ENCODE data around the gene OR7A17. TPM values are rescaled to one million over a fixed set of nuclear protein-coding genes. Genes with fewer than 3 reads are reported as not detected.

Gene OR7A17
- total and polyA plus RNA-seq, 2 donors (not counting 1 experiment from before 2014, with no cell fraction given): not detected

- no peaks in the 10 kb centered on the region for H4K20me1 ChIP-seq (ENCODE audit: control insufficient read depth, extremely low read depth, insufficient read depth, low read length)
- H2AFZ ChIP-seq (ENCODE audit: low read length): no peak overlapping the region
- H3K27me3 ChIP-seq (ENCODE audit: control insufficient read depth, insufficient read depth, low read length): no peaks in the 10 kb centered on the region
- H3K79me2 ChIP-seq (ENCODE audit: control insufficient read depth, insufficient read depth, low read length): no peaks in the 10 kb centered on the region
- no peak overlapping the region for H3K27ac ChIP-seq (ENCODE audit: insufficient read depth, low read length)
- H3K4me1 ChIP-seq (ENCODE audit: control insufficient read depth, extremely low read depth, insufficient read depth, low read length): no peaks in the 10 kb centered on the region
- TF ChIP-seq CTCF (conservative IDR thresholded peaks at IDR 0.05 in 1 of 2, IDR thresholded peaks at IDR 0.05 in 1 of 2; ENCODE audit: low read depth in 1 of 2, low read length in 2 of 2): no peak
- no peak overlapping the region for H3K9ac ChIP-seq (ENCODE audit: insufficient read depth, low read length)
- H3K36me3 ChIP-seq (ENCODE audit: control insufficient read depth, insufficient read depth, low read length): no peaks in the 10 kb centered on the region
- no peak for DNase-seq (ENCODE audit: low read depth in 2 of 2)
- no peak overlapping the region for H3K4me2 ChIP-seq (ENCODE audit: extremely low read depth, insufficient read depth, low read length)
- H3K9me3 ChIP-seq (ENCODE audit: control insufficient read depth, insufficient read depth, low read depth, low read length): no peaks in the 10 kb centered on the region
- H3K4me3 ChIP-seq (replicated peaks in 1 of 4; ENCODE audit: control extremely low read depth in 1 of 4, insufficient read depth in 1 of 4, low read depth in 3 of 4, low read length in 4 of 4): no peak overlapping the region
Observed at GRCh38 chr19:14868497-14868896, 17.4 kb downstream of the OR7A17 start.

- H3K79me2 ChIP-seq (ENCODE audit: control insufficient read depth, insufficient read depth, low read length): no peaks in the 10 kb centered on the region
- H3K36me3 ChIP-seq (ENCODE audit: control insufficient read depth, insufficient read depth, low read length): no peaks in the 10 kb centered on the region
- DNase-seq (ENCODE audit: low read depth in 2 of 2): no peak
- H3K9me3 ChIP-seq (ENCODE audit: control insufficient read depth, insufficient read depth, low read depth, low read length): no peaks in the 10 kb centered on the region
- no peak within 1 kb of the TSS for H3K4me2 ChIP-seq (ENCODE audit: extremely low read depth, insufficient read depth, low read length)
- H4K20me1 ChIP-seq (ENCODE audit: control insufficient read depth, extremely low read depth, insufficient read depth, low read length): no peaks in the 10 kb centered on the region
- H3K27ac ChIP-seq (ENCODE audit: insufficient read depth, low read length): no peak within 1 kb of the TSS
- no peaks in the 10 kb centered on the region for H3K4me1 ChIP-seq (ENCODE audit: control insufficient read depth, extremely low read depth, insufficient read depth, low read length)
- no peak for TF ChIP-seq CTCF (conservative IDR thresholded peaks at IDR 0.05 in 1 of 2, IDR thresholded peaks at IDR 0.05 in 1 of 2; ENCODE audit: low read depth in 1 of 2, low read length in 2 of 2)
- TF ChIP-seq EZH2 (IDR thresholded peaks at IDR 0.05; ENCODE audit: low read length, missing control alignments): no peak
- no peak within 1 kb of the TSS for H2AFZ ChIP-seq (ENCODE audit: low read length)
- H3K9ac ChIP-seq (ENCODE audit: insufficient read depth, low read length): no peak within 1 kb of the TSS
- no peaks in the 10 kb centered on the region for H3K27me3 ChIP-seq (ENCODE audit: control insufficient read depth, insufficient read depth, low read length)
- no peak within 1 kb of the TSS for H3K4me3 ChIP-seq (replicated peaks in 1 of 4; ENCODE audit: control extremely low read depth in 1 of 4, insufficient read depth in 1 of 4, low read depth in 3 of 4, low read length in 4 of 4)
Observed at GRCh38 chr19:14848822-14849221, 37.1 kb downstream of the OR7A17 start, which contains the start of gene OR7A10. OR7A10 (minus strand) TSS chr19:14848922; CDS start chr19:14841877, 7,045 bp downstream.

- no peak for DNase-seq (ENCODE audit: low read depth in 2 of 2)
- TF ChIP-seq CTCF (conservative IDR thresholded peaks at IDR 0.05 in 1 of 2, IDR thresholded peaks at IDR 0.05 in 1 of 2; ENCODE audit: low read depth in 1 of 2, low read length in 2 of 2) (no peak), EZH2 (IDR thresholded peaks at IDR 0.05; ENCODE audit: low read length, missing control alignments) (no peak)
- no peak overlapping the region for H2AFZ ChIP-seq (ENCODE audit: low read length)
Observed at GRCh38 chr19:14843578-14843977, 42.4 kb downstream of the OR7A17 start.

More at GRCh38 chr19:14843578-14843977, 42.4 kb downstream of the OR7A17 start:
- Histone ChIP-seq H4K20me1 (ENCODE audit: control insufficient read depth, extremely low read depth, insufficient read depth, low read length) (no peaks in the 10 kb centered on the region), H3K27me3 (ENCODE audit: control insufficient read depth, insufficient read depth, low read length) (no peaks in the 10 kb centered on the region), H3K4me3 (replicated peaks in 1 of 4; ENCODE audit: control extremely low read depth in 1 of 4, insufficient read depth in 1 of 4, low read depth in 3 of 4, low read length in 4 of 4) (no peak overlapping the region), H3K36me3 (ENCODE audit: control insufficient read depth, insufficient read depth, low read length) (no peaks in the 10 kb centered on the region), H3K4me2 (ENCODE audit: extremely low read depth, insufficient read depth, low read length) (no peak overlapping the region), H3K79me2 (ENCODE audit: control insufficient read depth, insufficient read depth, low read length) (no peaks in the 10 kb centered on the region), H3K27ac (ENCODE audit: insufficient read depth, low read length) (no peak overlapping the region), H3K9me3 (ENCODE audit: control insufficient read depth, insufficient read depth, low read depth, low read length) (no peaks in the 10 kb centered on the region), H3K9ac (ENCODE audit: insufficient read depth, low read length) (no peak overlapping the region), H3K4me1 (ENCODE audit: control insufficient read depth, extremely low read depth, insufficient read depth, low read length) (no peaks in the 10 kb centered on the region)
